NCI-H146 treated with DMSO at 0.1 percent for 48 hours (cell line): ENCODE results near the gene POP7.
"Not testable (repeated sequence)": the region's sequence is repeated elsewhere in the genome, so short reads cannot be mapped to it uniquely, and the experiment has no call there.

Experiments
- DNase-seq: peaks from one replicate; lab custom pipeline; 2025; ENCODE audit not compliant: unreplicated experiment; lab: John Stamatoyannopoulos, UW

The POP7 gene

DNA sequence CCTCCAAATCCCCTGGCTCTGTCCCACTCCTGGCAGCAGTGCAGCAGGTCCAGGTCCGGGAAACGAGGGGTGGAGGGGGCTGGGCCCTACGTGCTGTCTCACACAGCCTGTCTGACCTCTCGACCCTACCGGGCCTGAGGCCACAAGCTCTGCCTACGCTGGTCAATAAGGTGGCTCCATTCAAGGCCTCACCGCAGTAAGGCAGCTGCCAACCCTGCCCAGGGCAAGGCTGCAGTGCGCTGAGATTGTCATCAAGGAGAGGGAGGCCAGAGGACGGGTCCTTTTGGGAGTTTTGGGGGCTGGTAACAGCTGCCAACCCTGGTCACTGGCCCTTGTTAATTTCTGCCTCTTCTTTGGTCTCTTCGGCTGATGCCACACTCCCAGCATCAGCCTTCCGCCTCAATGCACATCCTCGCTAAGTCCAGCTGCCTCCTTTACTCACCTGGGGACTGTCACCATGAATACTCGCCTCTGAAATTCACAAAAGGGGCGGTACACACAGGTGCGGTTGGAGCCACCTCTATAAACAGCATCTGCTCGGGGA is 17.9 kb downstream of the POP7 start:
- no peak for DNase-seq

DNA sequence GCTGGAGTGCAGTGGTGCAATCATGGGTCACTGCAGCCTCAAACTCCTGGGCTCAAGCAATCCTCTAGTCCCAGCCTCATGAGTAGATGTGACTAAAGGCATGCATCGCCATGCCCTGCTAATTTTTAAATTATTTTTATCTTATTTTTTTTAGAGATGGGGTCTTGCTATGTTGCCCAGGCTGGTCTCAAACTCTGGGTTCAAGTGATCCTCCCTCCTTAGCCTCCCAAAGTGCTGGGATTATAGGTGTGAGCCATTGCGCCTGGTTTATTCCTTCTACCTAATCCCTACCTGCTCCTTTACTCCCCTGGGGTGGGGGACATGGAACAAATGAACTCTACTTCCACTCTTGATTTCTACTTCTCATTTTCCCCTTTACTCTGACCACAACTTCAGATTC is 18.4 kb downstream of the POP7 start:
- not testable (repeated sequence) for DNase-seq

DNA sequence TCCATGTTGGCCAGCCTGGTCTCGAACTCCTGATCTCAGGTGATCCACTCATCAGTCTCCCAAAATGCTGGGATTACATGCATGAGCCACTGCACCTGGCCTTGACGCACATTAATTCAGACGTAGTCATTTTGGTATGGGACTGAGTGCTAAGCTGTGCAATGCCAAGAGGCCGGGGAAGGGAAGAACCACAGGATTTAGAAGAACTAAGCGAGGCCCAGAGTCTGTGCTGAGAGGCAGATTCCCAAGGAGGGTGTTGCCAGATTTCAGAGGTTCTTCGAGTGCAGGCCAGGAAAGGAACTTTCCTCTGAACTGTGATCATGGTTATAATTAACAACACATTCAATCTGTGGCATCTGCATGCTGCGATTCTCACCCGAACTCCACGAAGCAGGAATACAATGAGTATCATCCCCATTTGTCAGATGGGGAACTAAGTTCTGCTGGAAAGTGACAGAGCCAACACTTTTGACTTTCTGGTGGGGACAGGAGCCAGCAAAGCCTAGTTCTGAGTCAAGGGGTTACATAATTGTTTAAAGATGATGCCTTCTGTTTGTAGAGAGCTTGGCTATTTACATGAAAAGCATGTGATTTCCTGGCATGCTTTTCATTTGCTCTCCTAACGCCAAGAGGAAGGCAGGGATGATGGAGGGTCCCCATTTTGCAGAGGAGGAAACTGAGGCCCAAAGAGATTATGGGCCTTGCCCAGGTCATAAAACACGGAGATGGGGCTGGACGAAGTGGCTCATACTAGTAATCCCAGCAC is 21.3 kb downstream of the POP7 start:
- DNase-seq = no peak

GRCh38 chr7:100728196-100728595 is 22.3 kb downstream of the POP7 start:
- DNase-seq = no peak

DNA sequence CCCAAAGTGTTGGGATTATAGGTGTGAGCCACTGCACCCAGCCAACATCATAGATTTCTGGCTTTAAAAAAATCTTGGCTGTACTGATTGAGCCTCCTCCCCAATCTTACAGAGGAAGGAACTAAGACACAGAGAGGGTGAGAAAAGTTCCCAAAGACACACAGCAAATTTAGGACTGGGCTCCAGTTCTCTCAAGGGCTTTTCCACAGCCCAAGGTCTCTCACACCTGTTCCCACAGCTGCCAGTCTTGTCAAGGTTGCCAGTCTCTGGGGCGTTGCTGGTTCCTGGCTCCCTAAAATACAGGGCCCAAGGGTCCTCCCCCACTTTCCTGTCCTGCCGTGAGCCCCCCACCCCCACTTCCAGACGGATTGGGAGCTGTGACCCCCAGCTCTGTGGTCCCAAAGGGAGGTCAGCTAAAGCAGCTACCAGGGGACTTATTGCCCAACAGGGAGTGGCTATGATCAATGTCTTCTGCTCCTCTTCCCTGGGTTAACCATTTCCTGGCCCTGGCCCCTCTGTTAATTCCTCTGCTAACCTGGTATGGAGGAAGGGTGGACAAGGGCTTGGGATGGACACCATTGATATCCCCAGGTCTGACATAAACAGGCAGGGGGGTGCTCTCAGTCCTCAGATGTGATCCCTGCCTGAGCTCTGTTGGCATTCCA is 24.3 kb downstream of the POP7 start:
- DNase-seq = no peak

DNA sequence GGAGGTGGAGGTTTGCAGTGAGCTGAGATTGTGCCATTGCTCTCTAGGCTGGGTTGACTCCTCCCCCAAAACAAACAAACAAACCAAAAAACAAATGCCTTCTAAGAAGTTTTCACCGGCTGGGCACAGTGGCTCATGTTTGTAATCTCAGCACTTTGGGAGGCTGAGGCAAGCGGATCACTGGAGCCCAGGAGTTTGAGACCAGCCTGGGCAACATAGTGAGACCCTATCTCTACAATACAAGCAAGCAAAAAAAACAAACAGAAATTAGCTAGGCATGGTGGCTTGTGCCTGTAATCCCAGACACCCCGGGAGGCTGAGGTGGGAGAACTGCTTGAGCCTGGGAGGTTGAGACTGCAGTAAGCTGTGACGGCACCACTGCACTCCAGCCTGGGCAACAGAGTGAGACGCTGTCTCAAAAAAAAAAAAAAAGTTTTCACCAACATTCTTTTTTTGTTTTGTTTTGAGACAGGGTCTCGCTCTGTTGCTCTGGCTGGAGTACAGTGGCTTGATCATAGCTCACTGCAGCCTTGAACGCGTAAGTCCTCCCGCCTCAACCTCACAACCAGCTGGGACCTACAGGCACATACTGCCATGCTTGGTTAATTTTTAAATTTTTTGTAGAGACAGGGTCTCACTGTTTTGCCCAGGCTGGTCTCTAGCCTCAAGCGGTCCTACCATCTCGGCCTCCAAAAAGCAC is 26.2 kb downstream of the POP7 start:
- no peak for DNase-seq

GRCh38 chr7:100735730-100736129 is 29.8 kb downstream of the POP7 start:
- DNase-seq = no peak

- DNase-seq = no peak
Observed at GRCh38 chr7:100736671-100737070, 30.8 kb downstream of the POP7 start.

DNA sequence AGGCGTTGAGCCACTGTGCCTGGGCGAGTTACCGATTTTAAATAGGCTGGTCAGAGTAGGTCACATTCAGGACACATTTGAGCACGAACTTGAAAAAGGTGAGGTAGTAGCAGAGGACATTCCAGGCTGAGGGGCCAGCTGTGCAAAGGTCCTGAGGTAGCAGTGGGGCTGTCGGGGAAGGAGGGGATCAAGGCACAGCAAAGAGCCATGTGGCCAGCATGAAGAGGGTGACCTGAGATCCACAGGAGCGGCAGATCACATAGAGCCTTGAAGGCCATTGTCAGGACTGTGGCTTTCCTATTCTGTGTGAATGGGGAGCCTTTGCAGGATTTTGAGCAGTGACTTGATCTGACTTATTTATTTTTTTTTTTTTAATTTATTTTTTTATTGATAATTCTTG is 34.0 kb downstream of the POP7 start:
- no peak for DNase-seq

GRCh38 chr7:100744605-100745004 is 38.7 kb downstream of the POP7 start:
- DNase-seq = no peak

GRCh38 chr7:100745184-100745583 is 39.3 kb downstream of the POP7 start:
- no peak for DNase-seq

DNA sequence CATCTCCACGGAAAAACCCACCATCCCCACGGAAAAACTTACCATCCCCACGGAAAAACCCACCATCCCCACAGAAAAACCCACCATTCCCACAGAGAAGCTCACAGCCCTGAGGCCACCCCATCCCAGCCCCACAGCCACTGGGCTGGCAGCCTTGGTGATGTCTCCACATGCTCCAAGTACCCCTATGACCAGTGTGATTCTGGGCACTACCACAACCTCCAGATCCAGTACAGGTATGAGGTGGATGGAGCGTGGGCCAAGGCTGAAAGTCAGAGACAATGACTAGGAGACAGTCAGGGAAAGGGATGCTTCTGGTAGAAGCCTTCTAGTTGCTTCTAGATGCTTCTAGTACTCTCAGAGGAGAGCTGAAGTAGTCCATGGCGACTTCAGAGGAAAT is 47.1 kb downstream of the POP7 start:
- DNase-seq = no peak

- DNase-seq = no peak
Observed at GRCh38 chr7:100753750-100754149, 47.8 kb downstream of the POP7 start.
